CD14-positive monocyte (primary cell): ENCODE results near the gene MAGEA11. TPM values are rescaled to one million over a fixed set of nuclear protein-coding genes. Genes with fewer than 3 reads are reported as not detected.
"Not testable (repeated sequence)": the region's sequence is repeated elsewhere in the genome, so short reads cannot be mapped to it uniquely, and the experiment has no call there.

Source experiments
- DNase-seq, 3 donors: peaks; one replicate each; pipeline ENCODE4 v3.0.0-alpha.2; 2011 to 2022
- H2AFZ ChIP-seq: 2 replicates; pipeline ENCODE4 v1.6.0; 2012; ENCODE audit warnings: mild to moderate bottlenecking, low read depth, low read length, inconsistent platforms; ENCODE audit not compliant: insufficient read depth, poor library complexity, severe bottlenecking
- H3K27ac ChIP-seq, 2 donors: 1 replicate in 1 of 2; 2 replicates in 1 of 2; pipeline ENCODE4 v1.5.1; 2012 to 2013; ENCODE audit warnings: low read length in 2 of 2, control low read depth in 1 of 2, inconsistent platforms in 1 of 2, low read depth in 1 of 2, mild to moderate bottlenecking in 1 of 2
- H3K27me3 ChIP-seq, 2 donors: one replicate each; pipeline versions ENCODE4 v1.6.0 to v1.6.1; 2011 to 2013; ENCODE audit warnings: low read length in 2 of 2; ENCODE audit not compliant: control insufficient read depth in 2 of 2, insufficient read depth in 2 of 2
- H3K36me3 ChIP-seq, 2 donors: replicated peaks in 1 of 2; 1 replicate in 1 of 2; 2 replicates in 1 of 2; pipeline versions ENCODE4 v1.5.1 to v1.6.1; 2012 to 2013; ENCODE audit warnings: low read length in 2 of 2, control low read depth in 1 of 2, inconsistent platforms in 1 of 2, mild to moderate bottlenecking in 1 of 2; ENCODE audit not compliant: insufficient read depth in 2 of 2, control insufficient read depth in 1 of 2
- H3K4me1 ChIP-seq, 2 donors: 1 replicate in 1 of 2; 2 replicates in 1 of 2; pipeline versions ENCODE4 v1.5.1 to v1.6.1; 2012 to 2013; ENCODE audit warnings: low read length in 2 of 2, control low read depth in 1 of 2, inconsistent platforms in 1 of 2, mild to moderate bottlenecking in 1 of 2, moderate library complexity in 1 of 2; ENCODE audit not compliant: insufficient read depth in 2 of 2, control insufficient read depth in 1 of 2
- H3K4me2 ChIP-seq: replicated peaks from 2 replicates; pipeline ENCODE3; 2012; ENCODE audit warnings: low read length, moderate library complexity, mild to moderate bottlenecking; ENCODE audit not compliant: poor library complexity, severe bottlenecking; ENCODE audit errors: extremely low read depth
- H3K4me3 ChIP-seq, 3 experiments: fragments of 200-600 bp in 1 of 3; sonication (generic) in 1 of 3; replicated peaks in 1 of 3; 1 replicate in 2 of 3; 2 replicates in 1 of 3; pipeline ENCODE4 v1.5.1; 2011 to 2013; ENCODE audit warnings: low read length in 3 of 3, mild to moderate bottlenecking in 3 of 3, control low read depth in 2 of 3, low read depth in 2 of 3, inconsistent platforms in 1 of 3, moderate library complexity in 1 of 3
- H3K79me2 ChIP-seq: 2 replicates; pipeline ENCODE4 v1.6.0; 2012; ENCODE audit warnings: mild to moderate bottlenecking, control low read depth, inconsistent platforms, low read length, moderate library complexity; ENCODE audit not compliant: insufficient read depth
- H3K9ac ChIP-seq: 2 replicates; pipeline ENCODE4 v1.6.0; 2017; ENCODE audit warnings: low read length, mild to moderate bottlenecking; ENCODE audit not compliant: insufficient read depth, poor library complexity, severe bottlenecking
- H3K9me3 ChIP-seq, 2 donors: replicated peaks in 1 of 2; 1 replicate in 1 of 2; 2 replicates in 1 of 2; pipeline versions ENCODE4 v1.5.1 to v1.6.1; 2012 to 2013; ENCODE audit warnings: low read length in 2 of 2, control low read depth in 1 of 2; ENCODE audit not compliant: control insufficient read depth in 1 of 2, insufficient read depth in 1 of 2
- H4K20me1 ChIP-seq: 2 replicates; pipeline ENCODE4 v1.6.0; 2012; ENCODE audit warnings: mild to moderate bottlenecking, low read length, control low read depth, moderate library complexity; ENCODE audit not compliant: insufficient read depth
- H3K27ac Mint-ChIP-seq, 7 donors: one replicate each; pipeline ENCODE4 v1.8.0; 2020; ENCODE audit warnings: mild to moderate bottlenecking in 7 of 7, mixed read lengths in 7 of 7, moderate library complexity in 6 of 7, inconsistent platforms in 2 of 7
- H3K27me3 Mint-ChIP-seq, 3 donors: one replicate each; pipeline ENCODE4 v1.8.0; 2021 to 2022; ENCODE audit warnings: low read depth in 3 of 3, mild to moderate bottlenecking in 3 of 3, mixed read lengths in 3 of 3, moderate library complexity in 3 of 3, inconsistent platforms in 1 of 3
- H3K36me3 Mint-ChIP-seq, 2 donors: one replicate each; pipeline ENCODE4 v1.8.0; 2020; ENCODE audit warnings: mixed read lengths in 2 of 2, inconsistent platforms in 1 of 2, mild to moderate bottlenecking in 1 of 2
- H3K4me1 Mint-ChIP-seq: one replicate; pipeline ENCODE4 v1.8.0; 2020; ENCODE audit warnings: mild to moderate bottlenecking, mixed read lengths
- H3K4me3 Mint-ChIP-seq, 2 donors: one replicate each; pipeline ENCODE4 v1.8.0; 2020; ENCODE audit warnings: mild to moderate bottlenecking in 2 of 2, mixed read lengths in 2 of 2, moderate library complexity in 1 of 2
- H3K9me3 Mint-ChIP-seq, 7 donors: one replicate each; pipeline ENCODE4 v1.8.0; 2020 to 2022; ENCODE audit warnings: mixed read lengths in 7 of 7, mild to moderate bottlenecking in 6 of 7, moderate library complexity in 6 of 7, inconsistent platforms in 2 of 7
- WGBS: methylation state at CpG from one replicate; pipeline ENCODE4 v1.1.5; 2013; ENCODE audit warnings: missing lambda C conversion rate; ENCODE audit not compliant: insufficient coverage; 5-methylcytosine and 5-hydroxymethylcytosine counted together
- intact Hi-C, 2 donors: fragments of 100-400 bp; cut with micrococcal nuclease; formaldehyde crosslinking; loops; one replicate each; pipeline versions ENCODE4 v1.15.0 to v1.15.1; 2023
- polyA plus RNA-seq, 3 donors: library from polyadenylated mRNA; depleted of rRNA in 1 of 3; unstranded in 2 of 3; stranded (reverse) in 1 of 3; fragments of 300-500 nt in 2 of 3; fragments of >200 nt in 1 of 3; fragmentation: Illumina TruSeq in 2 of 3; gene quantifications; 1 replicate in 2 of 3; 2 replicates in 1 of 3; pipeline ENCODE4 v1.2.3, GENCODE V29; 2012 to 2021
- TF ChIP-seq, protein P1 (sequence below): fragments of 200-600 bp; IDR thresholded peaks from one replicate; pipeline ENCODE4 v1.8.0; 2022; ENCODE audit warnings: antibody characterized with exemption, mild to moderate bottlenecking

The MAGEA11 gene
- polyA plus RNA-seq, 3 donors = not detected

DNA sequence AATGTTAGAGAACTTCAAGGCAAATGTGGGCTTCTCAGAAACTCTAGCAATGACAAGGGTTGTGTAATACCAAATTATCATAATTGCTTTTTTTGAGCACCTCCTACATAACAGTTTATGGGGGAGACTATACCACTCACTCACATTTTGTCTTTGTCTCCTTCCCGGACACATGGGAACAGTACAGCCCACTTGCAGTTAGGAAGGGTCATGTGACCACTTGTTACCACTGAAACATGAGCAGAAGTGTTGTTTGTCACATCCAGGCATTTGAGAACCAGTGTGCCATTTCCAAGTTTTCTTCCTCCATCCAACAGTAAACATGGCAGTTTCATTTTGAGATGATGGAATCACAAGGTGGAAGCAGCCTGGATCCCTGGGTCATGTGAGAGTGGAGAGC is 6.9 kb downstream of the MAGEA11 start:
- no peaks in the 10 kb centered on the region for H3K27me3 ChIP-seq
- TF ChIP-seq, protein P1, sequence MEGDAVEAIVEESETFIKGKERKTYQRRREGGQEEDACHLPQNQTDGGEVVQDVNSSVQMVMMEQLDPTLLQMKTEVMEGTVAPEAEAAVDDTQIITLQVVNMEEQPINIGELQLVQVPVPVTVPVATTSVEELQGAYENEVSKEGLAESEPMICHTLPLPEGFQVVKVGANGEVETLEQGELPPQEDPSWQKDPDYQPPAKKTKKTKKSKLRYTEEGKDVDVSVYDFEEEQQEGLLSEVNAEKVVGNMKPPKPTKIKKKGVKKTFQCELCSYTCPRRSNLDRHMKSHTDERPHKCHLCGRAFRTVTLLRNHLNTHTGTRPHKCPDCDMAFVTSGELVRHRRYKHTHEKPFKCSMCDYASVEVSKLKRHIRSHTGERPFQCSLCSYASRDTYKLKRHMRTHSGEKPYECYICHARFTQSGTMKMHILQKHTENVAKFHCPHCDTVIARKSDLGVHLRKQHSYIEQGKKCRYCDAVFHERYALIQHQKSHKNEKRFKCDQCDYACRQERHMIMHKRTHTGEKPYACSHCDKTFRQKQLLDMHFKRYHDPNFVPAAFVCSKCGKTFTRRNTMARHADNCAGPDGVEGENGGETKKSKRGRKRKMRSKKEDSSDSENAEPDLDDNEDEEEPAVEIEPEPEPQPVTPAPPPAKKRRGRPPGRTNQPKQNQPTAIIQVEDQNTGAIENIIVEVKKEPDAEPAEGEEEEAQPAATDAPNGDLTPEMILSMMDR = no peak
- H3K9me3 Mint-ChIP-seq = peaks cover 0 to 2% (median 0%) of the 10 kb centered on the region in 7 donors
- H2AFZ ChIP-seq = no peak overlapping the region
- no peak for DNase-seq
- H4K20me1 ChIP-seq = no peaks in the 10 kb centered on the region
- peaks cover 0 to 2% (median 0%) of the 10 kb centered on the region in 3 donors for H3K27me3 Mint-ChIP-seq
- no peak overlapping the region for H3K4me3 ChIP-seq
- H3K9me3 ChIP-seq = no peaks in the 10 kb centered on the region
- no peaks in the 10 kb centered on the region for H3K4me1 ChIP-seq
- intact Hi-C loops = no loop called here
- no peak overlapping the region for H3K27ac ChIP-seq
- no peak overlapping the region for H3K9ac ChIP-seq
- H3K4me2 ChIP-seq = no peak overlapping the region
- H3K36me3 Mint-ChIP-seq = no peaks in the 10 kb centered on the region
- 80% methylated on average over 1 of the region's 1 CpG for whole genome bisulfite sequencing
- H3K4me3 Mint-ChIP-seq = no peak overlapping the region
- H3K4me1 Mint-ChIP-seq = no peaks in the 10 kb centered on the region
- H3K27ac Mint-ChIP-seq = no peak overlapping the region
- H3K79me2 ChIP-seq = no peaks in the 10 kb centered on the region
- H3K36me3 ChIP-seq = no peaks in the 10 kb centered on the region

DNA sequence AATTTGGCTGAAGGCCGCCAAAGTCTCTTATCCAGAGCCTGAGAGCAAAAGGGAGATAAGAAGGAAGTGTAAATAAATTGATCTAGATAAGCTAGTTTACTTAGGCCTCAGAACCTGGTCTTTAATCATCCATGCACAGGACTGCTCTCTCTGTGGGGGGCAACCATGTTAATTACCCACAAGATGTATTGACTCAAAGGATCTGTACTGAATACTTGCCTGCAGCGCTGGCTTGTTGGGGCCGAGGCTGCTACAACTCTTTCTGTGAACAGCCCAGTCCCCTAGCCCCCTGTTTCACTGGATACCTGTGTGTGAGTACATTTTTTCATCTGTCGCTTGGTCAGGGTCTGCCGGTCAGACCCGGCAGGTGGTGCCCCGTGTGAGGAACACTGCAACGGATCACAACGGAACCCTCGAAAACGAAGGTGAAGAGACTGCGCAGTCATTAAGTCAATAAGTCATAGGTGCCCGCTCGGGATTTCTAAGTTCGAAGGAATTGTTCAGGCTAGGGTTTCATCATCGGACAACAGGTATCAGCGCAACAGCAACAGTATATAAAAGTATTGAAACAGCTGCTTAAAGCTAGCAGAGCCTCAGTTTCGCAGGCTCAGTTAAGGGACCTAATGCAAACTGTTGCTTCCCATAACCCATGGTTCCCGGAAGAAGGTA is 8.3 kb downstream of the MAGEA11 start:
- WGBS = 88% methylated on average over 9 of the region's 19 CpGs
- intact Hi-C loops = no loop called here
- TF ChIP-seq, protein P1 = no peak
- no peak overlapping the region for H3K4me3 Mint-ChIP-seq
- Histone ChIP-seq H3K4me3 (no peak overlapping the region), H3K9ac (no peak overlapping the region), H3K79me2 (no peaks in the 10 kb centered on the region), H3K27me3 (no peaks in the 10 kb centered on the region), H4K20me1 (no peaks in the 10 kb centered on the region), H3K4me1 (no peaks in the 10 kb centered on the region), H3K4me2 (no peak overlapping the region), H3K36me3 (no peaks in the 10 kb centered on the region), H3K27ac (no peak overlapping the region), H3K9me3 (no peaks in the 10 kb centered on the region), H2AFZ (no peak overlapping the region)
- H3K27ac Mint-ChIP-seq = no peak overlapping the region
- no peak for DNase-seq
- peaks cover 0 to 2% (median 0%) of the 10 kb centered on the region in 3 donors for H3K27me3 Mint-ChIP-seq
- H3K9me3 Mint-ChIP-seq = peaks cover 0 to 2% (median 0%) of the 10 kb centered on the region in 7 donors
- H3K36me3 Mint-ChIP-seq = no peaks in the 10 kb centered on the region
- H3K4me1 Mint-ChIP-seq = no peaks in the 10 kb centered on the region

DNA sequence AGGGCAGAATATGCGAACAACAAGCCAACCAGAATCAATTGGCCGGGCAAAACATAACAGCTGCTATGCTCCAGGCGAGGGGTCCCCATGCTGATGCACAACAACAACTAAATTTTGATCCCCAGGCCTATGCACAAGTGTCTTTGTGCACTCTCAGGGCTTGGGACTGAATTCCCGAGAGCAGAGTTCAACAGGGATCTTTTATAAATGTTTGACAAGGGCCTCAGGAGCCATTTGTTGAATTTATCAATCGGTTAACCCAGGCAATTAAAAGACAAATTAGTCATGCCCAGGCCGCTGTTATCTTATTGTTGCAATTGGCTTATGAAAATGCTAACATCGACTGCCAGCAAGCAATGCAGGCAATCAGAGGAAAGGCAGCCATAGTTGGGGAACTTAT is 9.4 kb downstream of the MAGEA11 start:
- H2AFZ ChIP-seq, H3K27ac Mint-ChIP-seq, H3K27me3 ChIP-seq, H3K27ac ChIP-seq, H3K36me3 ChIP-seq, H4K20me1 ChIP-seq, H3K4me3 Mint-ChIP-seq, H3K9ac ChIP-seq, H3K4me1 Mint-ChIP-seq, H3K27me3 Mint-ChIP-seq, H3K79me2 ChIP-seq, DNase-seq, intact Hi-C loops, H3K4me2 ChIP-seq, H3K9me3 Mint-ChIP-seq, H3K36me3 Mint-ChIP-seq, H3K9me3 ChIP-seq, H3K4me3 ChIP-seq, H3K4me1 ChIP-seq: not testable (repeated sequence)
- WGBS = 89% methylated on average over 6 of the region's 7 CpGs
